ENCODE data around the gene PTPRN2. TPM values are rescaled to one million over a fixed set of nuclear protein-coding genes. Genes with fewer than 3 reads are reported as not detected.

Gene PTPRN2
- total RNA-seq, 1 experiment from 2014 or later: 2.1 TPM

- ChIA-PET CTCF (no interaction called here), POLR2A (no interaction called here), RAD21 (ENCODE audit: low non-redundant PET in 1 of 2, low total read pairs in 2 of 2, uncharacterized antibody in 2 of 2, unreplicated experiment in 2 of 2) (no interaction called here)
- Histone ChIP-seq H2AFZ (ENCODE audit: low read depth, low read length, poor library complexity, severe bottlenecking) (no peak overlapping the region), H3K9ac (ENCODE audit: low read length) (no peak overlapping the region), H4K20me1 (ENCODE audit: insufficient read depth) (no peaks in the 10 kb centered on the region), H3K9me3 (ENCODE audit: control insufficient read depth in 1 of 2, insufficient read depth in 1 of 2, low read depth in 1 of 2, low read length in 2 of 2) (no peaks in the 10 kb centered on the region), H3K9me2 (ENCODE audit: insufficient read depth) (no peaks in the 10 kb centered on the region), H3K4me3 (replicated peaks in 1 of 2; ENCODE audit: low read depth in 1 of 2, low read length in 2 of 2) (no peak overlapping the region), H3K4me1 (ENCODE audit: control insufficient read depth in 1 of 2, insufficient read depth in 2 of 2, low read length in 2 of 2) (no peaks in the 10 kb centered on the region), H3K36me3 (ENCODE audit: control insufficient read depth in 1 of 2, insufficient read depth in 2 of 2, low read length in 2 of 2) (no peaks in the 10 kb centered on the region), H3K79me2 (ENCODE audit: insufficient read depth, low read length) (no peaks in the 10 kb centered on the region), H3K27me3 (ENCODE audit: insufficient read depth, low read length) (peaks cover 13% of the 10 kb centered on the region; the same call in 1 of the 2 replicates), H3K4me2 (ENCODE audit: low read length) (no peak overlapping the region), H3K27ac (ENCODE audit: low read depth, low read length) (no peak overlapping the region)
- DNase-seq (ENCODE audit: low read depth, low spot score): no peak
- intact Hi-C loops (cut with micrococcal nuclease): no loop called here
- TF ChIP-seq MAX (IDR thresholded peaks at IDR 0.05): no peak
- no peak for TF ChIP-seq YY1 (IDR thresholded peaks at IDR 0.05; ENCODE audit: extremely low read depth, insufficient replicate concordance, low read depth, low read length)
- no peak for TF ChIP-seq SRF (IDR thresholded peaks at IDR 0.05; ENCODE audit: low read depth)
- no peak for TF ChIP-seq CEBPB (IDR thresholded peaks at IDR 0.05; ENCODE audit: low read depth)
- TF ChIP-seq ZFX (IDR thresholded peaks at IDR 0.05): no peak
- no peak for TF ChIP-seq ZNF274 (IDR thresholded peaks at IDR 0.05; ENCODE audit: low read depth, low read length)
- TF ChIP-seq CTCF (IDR thresholded peaks at IDR 0.05 in 2 of 3, conservative IDR thresholded peaks at IDR 0.05 in 1 of 3; ENCODE audit: borderline replicate concordance in 1 of 3, insufficient read depth in 1 of 3, low read depth in 2 of 3, low read length in 2 of 3): no peak
- TF ChIP-seq JUND (IDR thresholded peaks at IDR 0.05): no peak
- TF ChIP-seq POLR2AphosphoS5 (IDR thresholded peaks at IDR 0.05; ENCODE audit: low read depth, low read length): no peak
- TF ChIP-seq EZH2phosphoT487 (IDR thresholded peaks at IDR 0.05; ENCODE audit: borderline replicate concordance): no peak
- BruUV-seq (replicated peaks): no TSS peak
- no peak for ATAC-seq
Observed at GRCh38 chr7:158520825-158521224, 66.8 kb downstream of the PTPRN2 start.
